VCaP (cell line): ENCODE results near the gene GDAP1L1.
"Not testable (repeated sequence)": the region's sequence is repeated elsewhere in the genome, so short reads cannot be mapped to it uniquely, and the experiment has no call there.

Experiments
- H3K27ac ChIP-seq: fragments of 450-650 bp; 2 replicates; pipeline ENCODE4 v1.5.1; 2017
- TF ChIP-seq, protein P1 (sequence below): fragments of 450-650 bp; conservative IDR thresholded peaks from 2 replicates; pipeline ENCODE4 v1.5.1; 2017; ENCODE audit warnings: mild to moderate bottlenecking, moderate library complexity

The GDAP1L1 gene

DNA sequence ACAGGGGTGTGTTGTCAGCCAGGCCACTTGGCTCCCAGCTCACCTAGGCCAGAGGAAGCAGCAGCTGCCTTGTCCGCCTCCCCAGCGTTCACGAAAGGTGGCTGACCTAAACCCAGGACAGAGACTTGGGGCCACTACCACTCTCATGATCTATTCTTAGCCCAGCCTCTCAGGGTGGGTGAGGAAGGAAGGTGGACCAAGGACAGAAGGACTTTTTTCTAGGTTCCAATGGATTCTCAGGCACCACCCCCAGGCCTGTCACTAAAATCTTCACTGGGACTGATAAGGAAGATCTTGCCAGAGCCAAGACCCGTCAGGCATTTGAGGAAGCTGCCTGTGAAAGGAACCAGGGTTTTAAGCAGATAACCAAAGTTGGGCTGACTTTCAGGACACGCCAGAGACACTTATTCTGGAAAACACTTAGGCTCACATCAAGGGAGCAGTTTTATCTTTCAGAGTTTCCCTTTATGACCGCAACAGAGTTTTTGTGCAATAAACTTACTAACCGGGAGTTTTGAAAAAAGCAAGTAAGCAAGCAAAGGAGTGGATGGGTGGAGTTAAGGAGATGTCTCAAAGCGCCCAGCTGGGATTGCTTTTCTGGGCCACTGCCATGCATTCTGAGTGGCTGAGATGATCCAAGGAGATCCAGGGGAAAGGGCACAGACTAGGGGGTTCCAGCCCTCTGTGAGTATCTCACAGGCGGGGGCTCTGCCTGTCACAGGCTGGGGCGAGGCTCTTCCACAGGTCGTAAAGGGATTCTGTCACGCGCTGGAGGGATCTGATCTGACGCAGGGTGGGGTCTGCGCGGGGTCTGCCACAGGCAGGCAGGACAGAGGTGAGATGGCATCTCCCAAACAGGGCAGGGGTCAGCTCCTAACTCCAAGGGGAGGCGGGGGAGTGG, 62.9 kb downstream of the GDAP1L1 start:
- H3K27ac ChIP-seq = peak overlapping the region; percentile 82; the same call in 1 of the 2 replicates
- TF ChIP-seq, protein P1, sequence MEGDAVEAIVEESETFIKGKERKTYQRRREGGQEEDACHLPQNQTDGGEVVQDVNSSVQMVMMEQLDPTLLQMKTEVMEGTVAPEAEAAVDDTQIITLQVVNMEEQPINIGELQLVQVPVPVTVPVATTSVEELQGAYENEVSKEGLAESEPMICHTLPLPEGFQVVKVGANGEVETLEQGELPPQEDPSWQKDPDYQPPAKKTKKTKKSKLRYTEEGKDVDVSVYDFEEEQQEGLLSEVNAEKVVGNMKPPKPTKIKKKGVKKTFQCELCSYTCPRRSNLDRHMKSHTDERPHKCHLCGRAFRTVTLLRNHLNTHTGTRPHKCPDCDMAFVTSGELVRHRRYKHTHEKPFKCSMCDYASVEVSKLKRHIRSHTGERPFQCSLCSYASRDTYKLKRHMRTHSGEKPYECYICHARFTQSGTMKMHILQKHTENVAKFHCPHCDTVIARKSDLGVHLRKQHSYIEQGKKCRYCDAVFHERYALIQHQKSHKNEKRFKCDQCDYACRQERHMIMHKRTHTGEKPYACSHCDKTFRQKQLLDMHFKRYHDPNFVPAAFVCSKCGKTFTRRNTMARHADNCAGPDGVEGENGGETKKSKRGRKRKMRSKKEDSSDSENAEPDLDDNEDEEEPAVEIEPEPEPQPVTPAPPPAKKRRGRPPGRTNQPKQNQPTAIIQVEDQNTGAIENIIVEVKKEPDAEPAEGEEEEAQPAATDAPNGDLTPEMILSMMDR = no peak

DNA sequence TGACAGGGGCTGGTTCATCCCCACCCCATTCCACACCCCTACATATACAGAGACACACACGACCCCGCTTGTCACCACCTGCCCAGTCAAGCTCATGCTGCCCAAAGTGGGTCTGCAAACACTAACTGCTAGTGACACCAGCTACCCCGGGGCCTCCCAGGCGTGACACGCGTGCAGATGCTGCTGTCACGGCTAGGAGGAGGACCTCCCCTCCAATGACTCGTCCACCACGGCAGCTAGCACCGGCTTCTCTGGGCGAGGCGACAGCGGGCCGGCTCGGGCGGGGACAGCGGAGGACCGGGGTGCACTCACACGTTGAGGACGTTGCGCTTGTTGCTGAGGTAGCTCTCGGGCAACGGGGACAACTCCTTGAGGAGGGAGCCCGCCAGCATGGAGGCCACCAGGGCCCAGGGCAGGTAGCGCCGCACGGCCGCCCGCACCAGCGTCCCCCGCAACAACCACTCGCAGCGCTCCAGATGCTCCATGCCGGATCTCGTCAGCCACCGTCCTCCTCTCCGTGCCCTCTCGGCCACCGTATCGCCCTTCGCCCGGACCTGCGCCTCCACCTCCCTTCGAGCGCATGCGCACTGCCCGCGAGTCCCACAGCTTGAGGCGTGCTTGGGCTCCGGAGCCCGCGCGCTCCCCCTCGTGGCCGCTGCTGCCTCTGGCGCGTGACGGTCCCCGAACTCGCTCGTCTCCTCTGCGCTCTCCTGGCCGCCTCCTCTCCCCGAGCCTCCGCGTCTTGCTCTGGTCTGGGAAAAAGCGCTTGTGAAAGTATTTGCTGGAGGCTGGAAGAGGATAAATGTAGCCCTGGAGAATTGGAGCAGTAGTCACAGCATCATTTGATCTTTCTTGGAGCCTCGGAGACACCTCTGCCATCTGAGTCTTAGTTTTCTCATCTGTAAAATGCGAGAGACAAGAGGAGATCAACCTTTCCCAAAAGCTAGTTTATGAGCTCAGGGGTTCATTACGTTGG, 63.8 kb downstream of the GDAP1L1 start, which contains the start of gene FITM2:
Gene FITM2, minus strand, starts transcription at position 539 of the 976 bp plus-strand sequence. Its CDS starts 54 bp downstream, at position 485.
- TF ChIP-seq, protein P1 = peak; percentile 99
- peak within 1 kb of the TSS; percentile 82 for H3K27ac ChIP-seq

DNA sequence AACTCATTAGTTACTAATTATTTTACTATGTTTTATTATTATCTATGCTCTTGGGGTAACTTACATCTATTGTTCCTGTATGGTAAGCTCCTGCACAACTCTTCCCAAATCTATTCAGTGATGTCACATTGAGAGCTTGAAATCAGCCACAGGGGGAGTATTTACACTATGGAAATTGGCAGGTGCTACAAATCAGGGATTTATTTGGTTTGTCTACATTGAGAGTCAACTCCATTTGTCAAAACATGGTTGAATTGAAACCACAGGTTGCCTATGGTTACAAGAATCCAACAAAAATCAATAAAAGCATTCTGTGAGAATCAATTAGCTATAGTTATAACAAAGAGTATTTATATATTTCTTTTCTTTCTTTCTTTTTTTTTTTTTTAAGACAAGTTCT, 67.8 kb downstream of the GDAP1L1 start:
- H3K27ac ChIP-seq = no peak overlapping the region
- TF ChIP-seq, protein P1 = no peak

DNA sequence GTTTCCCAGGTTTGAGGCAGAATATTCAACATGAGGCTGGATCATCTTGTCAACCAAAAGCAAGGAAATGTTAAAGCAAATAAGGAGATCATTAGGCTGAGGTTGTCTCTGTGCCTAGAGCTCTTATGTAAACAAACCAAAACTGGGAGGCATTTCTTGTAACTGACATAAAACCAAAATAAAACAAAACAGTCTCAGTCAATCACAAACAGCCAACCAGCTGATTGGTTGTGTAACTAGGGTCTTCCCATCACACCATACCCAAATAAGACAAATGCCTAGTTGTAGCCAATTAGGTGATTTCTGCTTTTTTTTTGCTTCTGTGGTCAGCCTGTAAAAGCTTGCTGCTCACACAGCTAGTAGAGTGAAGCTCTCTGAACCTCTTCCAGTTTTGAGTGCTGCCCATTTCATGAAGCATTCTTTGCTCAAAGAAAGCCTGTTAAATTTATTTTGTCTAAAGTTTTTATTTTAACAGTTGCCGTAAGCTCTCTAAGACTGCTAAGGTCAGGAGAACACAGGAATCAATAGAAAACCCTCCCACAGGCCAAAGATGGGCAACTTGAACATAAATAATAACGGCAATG, 72.8 kb downstream of the GDAP1L1 start:
- no peak overlapping the region for H3K27ac ChIP-seq
- TF ChIP-seq, protein P1 = no peak

DNA sequence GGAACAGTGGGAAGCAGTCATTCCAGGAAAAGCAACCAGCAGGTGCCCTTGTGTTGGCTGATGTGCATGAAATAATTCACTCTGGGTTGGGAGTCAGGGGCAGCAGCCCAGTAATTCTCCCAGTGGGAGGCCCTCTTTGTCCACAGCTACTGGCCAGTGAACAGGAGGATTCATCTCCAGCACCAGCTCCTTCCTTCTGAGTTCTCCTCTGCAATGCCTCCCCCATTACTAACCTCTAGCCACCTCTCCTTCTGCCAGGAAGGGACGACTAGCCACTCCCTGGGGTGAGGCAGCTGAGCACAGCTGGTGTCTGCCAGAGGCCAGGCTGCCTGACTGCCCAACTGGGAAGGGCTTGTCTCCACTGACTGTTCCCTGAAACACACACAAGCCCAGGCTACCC, 77.2 kb downstream of the GDAP1L1 start:
- TF ChIP-seq, protein P1 = no peak
- H3K27ac ChIP-seq = no peak overlapping the region

DNA sequence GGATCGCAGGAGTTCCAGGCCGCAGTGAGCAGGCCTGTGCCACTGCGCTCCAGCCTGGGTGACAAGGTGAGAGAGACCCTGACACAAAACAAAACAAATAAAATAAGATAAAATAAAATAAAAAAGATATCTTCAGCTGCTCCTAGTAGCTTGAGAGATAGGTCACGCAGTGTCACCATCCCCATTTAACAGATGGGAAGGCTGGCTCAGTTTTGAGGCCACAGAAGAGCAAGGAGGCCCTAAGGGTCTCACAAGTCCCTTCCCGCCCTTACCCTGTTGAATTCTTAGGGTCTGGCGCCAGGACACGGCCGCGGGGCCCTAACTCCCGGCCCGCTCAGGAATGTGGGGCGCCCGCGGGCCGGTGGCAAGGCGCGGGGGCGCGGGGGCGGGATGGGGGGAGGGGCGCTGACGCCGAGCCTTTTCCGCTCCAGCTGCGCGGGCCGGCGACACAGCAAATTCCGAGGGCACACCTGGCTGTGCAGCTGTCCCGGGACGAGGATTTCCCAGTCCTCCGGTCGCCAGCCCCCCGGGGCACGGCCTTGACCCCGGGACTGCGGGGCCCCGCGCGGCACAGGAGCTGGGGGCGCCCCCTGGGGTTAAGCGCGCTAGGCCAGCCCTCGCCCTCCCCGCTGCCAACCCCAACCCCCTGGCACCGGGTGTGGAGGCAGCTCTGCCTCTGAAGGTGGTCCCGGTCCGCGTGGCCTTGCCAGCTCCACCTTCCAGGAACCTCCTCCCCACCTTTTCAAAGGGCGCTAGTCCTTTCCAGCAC, 79.5 kb downstream of the GDAP1L1 start:
- H3K27ac ChIP-seq = no peak overlapping the region
- TF ChIP-seq, protein P1 = no peak

DNA sequence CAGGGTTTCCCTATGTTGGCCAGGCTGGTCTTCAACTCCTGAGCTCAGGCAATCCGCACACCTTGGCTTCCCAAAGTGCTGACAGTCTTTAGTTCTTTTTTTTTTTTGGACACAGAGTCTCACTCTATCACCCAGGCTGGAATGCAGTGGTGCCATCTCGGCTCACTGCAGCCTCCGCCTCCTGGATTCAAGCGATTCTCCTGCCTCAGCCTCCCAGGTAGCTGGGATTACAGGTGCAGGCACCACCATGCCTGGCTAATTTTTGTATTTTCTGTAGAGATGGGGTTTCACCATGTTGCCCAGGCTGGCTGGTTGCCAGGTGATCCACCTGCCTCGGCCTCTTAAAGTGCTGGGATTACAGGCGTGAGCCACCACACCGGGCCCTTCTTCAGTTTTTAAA, 80.6 kb downstream of the GDAP1L1 start:
- not testable (repeated sequence) for H3K27ac ChIP-seq
